HepG2 (cell line): Measurements from ENCODE around the gene CTBP1. TPM values are rescaled to one million over a fixed set of nuclear protein-coding genes. Genes with fewer than 3 reads are reported as not detected.

ENCODE experiments used
- ATAC-seq: fragments of 200-7000 bp; cut with Tn5 transposase; 3 replicates; pipeline ENCODE4 v1.9.1; 2020; ENCODE audit warnings: mild to moderate bottlenecking, moderate library complexity
- BruUV-seq: library from RNA; stranded (reverse); fragments of 400-500 nt; replicated peaks from 2 replicates; lab custom pipeline; 2021; lab: Mats Ljungman, UMichigan
- CTCF ChIA-PET: fragments of 300-600 bp; formaldehyde crosslinking; extraction: SDS; loops from one replicate; lab custom pipeline; 2021; ENCODE audit warnings: low total read pairs, inconsistent platforms, low intra/inter-chr PET ratio; lab: Yijun Ruan, JAX
- POLR2A ChIA-PET: fragments of 350-600 bp; sonication (Branson Sonifier 250); formaldehyde crosslinking; loops from one replicate; lab custom pipeline; 2020; ENCODE audit warnings: antibody characterized with exemption, inconsistent platforms; lab: Yijun Ruan, JAX
- DNase-seq: peaks from one replicate; pipeline ENCODE4 v3.0.0-alpha.2; 2015; ENCODE audit warnings: low spot score
- FAIRE-seq: peaks from 3 replicates; lab custom pipeline; 2011; peaks lifted over from hg19 to GRCh38; lab: Jason Lieb, UNC
- H2AFZ ChIP-seq: one replicate; pipeline ENCODE4 v1.6.1; 2011; ENCODE audit warnings: low read length, inconsistent platforms
- H3K27ac ChIP-seq: fragments of 300-600 bp; 3 replicates; pipeline ENCODE4 v1.8.0; 2011; ENCODE audit warnings: mixed run types, mild to moderate bottlenecking, mixed read lengths, low read length, inconsistent platforms; ENCODE audit not compliant: insufficient read depth; ENCODE audit errors: extremely low read length
- H3K27me3 ChIP-seq, 2 experiments: fragments of 200-600 bp in 1 of 2; 2 replicates in 1 of 2; 3 replicates in 1 of 2; pipeline versions ENCODE4 v1.6.0 to v1.8.0; 2011; ENCODE audit warnings: low read length in 2 of 2, mild to moderate bottlenecking in 2 of 2, moderate library complexity in 2 of 2, inconsistent platforms in 1 of 2; ENCODE audit not compliant: insufficient read depth in 2 of 2, control insufficient read depth in 1 of 2
- H3K36me3 ChIP-seq, 2 experiments: fragments of 200-600 bp in 1 of 2; replicated peaks in 1 of 2; 2 replicates in 1 of 2; 3 replicates in 1 of 2; pipeline versions ENCODE4 v1.5.1 to v1.8.0; 2011; ENCODE audit warnings: low read length in 2 of 2, inconsistent platforms in 1 of 2; ENCODE audit not compliant: insufficient read depth in 2 of 2, control insufficient read depth in 1 of 2
- H3K4me1 ChIP-seq: 2 replicates; pipeline ENCODE4 v1.5.1; 2012; ENCODE audit warnings: low read length, inconsistent platforms; ENCODE audit not compliant: insufficient read depth
- H3K4me2 ChIP-seq: 2 replicates; pipeline ENCODE4 v1.6.0; 2011; ENCODE audit warnings: low read depth, low read length, inconsistent platforms
- H3K4me3 ChIP-seq, 3 experiments: fragments of 200-600 bp in 1 of 3; sonication (generic), shearing (Covaris generic) in 1 of 3; replicated peaks in 1 of 3; 2 replicates each; pipeline ENCODE4 v1.5.1; 2011 to 2016; ENCODE audit warnings: low read length in 3 of 3, inconsistent platforms in 2 of 3, low read depth in 2 of 3, mild to moderate bottlenecking in 2 of 3, control low read depth in 1 of 3, mixed read lengths in 1 of 3; ENCODE audit not compliant: insufficient read depth in 1 of 3
- H3K79me2 ChIP-seq: one replicate; pipeline ENCODE4 v1.6.1; 2011; ENCODE audit warnings: low read length, inconsistent platforms; ENCODE audit not compliant: insufficient read depth
- H3K9ac ChIP-seq: 2 replicates; pipeline ENCODE4 v1.6.0; 2011; ENCODE audit warnings: mild to moderate bottlenecking, low read depth, low read length, inconsistent platforms; ENCODE audit not compliant: insufficient read depth
- H3K9me3 ChIP-seq: 2 replicates; pipeline ENCODE4 v1.5.1; 2012; ENCODE audit warnings: mild to moderate bottlenecking, low read length
- H4K20me1 ChIP-seq: 2 replicates; pipeline ENCODE4 v1.6.0; 2011; ENCODE audit warnings: inconsistent platforms, mild to moderate bottlenecking, low read length, moderate library complexity; ENCODE audit not compliant: insufficient read depth
- AGO2 ChIP-seq: fragments of 200-400 bp; formaldehyde crosslinking; optimal IDR thresholded peaks from 2 replicates; pipeline ENCODE3; 2017; ENCODE audit warnings: mild to moderate bottlenecking, low read depth, low read length, moderate library complexity
- ARID2 ChIP-seq: sonication (generic); formaldehyde crosslinking; IDR thresholded peaks from 2 replicates; pipeline ENCODE4 v1.8.1; 2022; ENCODE audit warnings: mild to moderate bottlenecking, missing genetic modification reagents, borderline replicate concordance
- ATF6 ChIP-seq: sonication (generic); formaldehyde crosslinking; conservative IDR thresholded peaks from 2 replicates; pipeline ENCODE4 v1.4.0; 2020; ENCODE audit warnings: missing genetic modification reagents
- CEBPG ChIP-seq: IDR thresholded peaks from 2 replicates; pipeline ENCODE4 v1.6.1; 2016
- ETV5 ChIP-seq: IDR thresholded peaks from 2 replicates; pipeline ENCODE4 v1.6.1; 2018; ENCODE audit warnings: missing biosample characterization, missing genetic modification reagents, inconsistent platforms, borderline replicate concordance
- HMGXB4 ChIP-seq, 2 experiments: sonication (generic) in 1 of 2; formaldehyde crosslinking in 1 of 2; IDR thresholded peaks; 2 replicates each; pipeline versions ENCODE4 v1.4.0 to v1.6.1; 2018 to 2020; ENCODE audit warnings: missing genetic modification reagents in 2 of 2, borderline replicate concordance in 1 of 2, low read depth in 1 of 2, mild to moderate bottlenecking in 1 of 2, missing biosample characterization in 1 of 2
- MTA1 ChIP-seq: sonication (generic); formaldehyde crosslinking; IDR thresholded peaks from 2 replicates; pipeline ENCODE4 v1.4.0; 2020; ENCODE audit warnings: missing genetic modification reagents, mild to moderate bottlenecking, borderline replicate concordance
- PAF1 ChIP-seq: IDR thresholded peaks from 2 replicates; pipeline ENCODE4 v1.6.1; 2016; ENCODE audit warnings: missing genetic modification reagents, missing compliant biosample characterization
- RBFOX2 ChIP-seq: fragments of 200-400 bp; formaldehyde crosslinking; IDR thresholded peaks from 2 replicates; pipeline ENCODE4 v1.6.1; 2017; ENCODE audit warnings: low read depth, mild to moderate bottlenecking, low read length
- TMF1 ChIP-seq: sonication (generic); formaldehyde crosslinking; IDR thresholded peaks from 2 replicates; pipeline ENCODE4 v1.8.1; 2022; ENCODE audit warnings: low read depth, missing genetic modification reagents
- YEATS4 ChIP-seq: sonication (generic); formaldehyde crosslinking; IDR thresholded peaks from 2 replicates; pipeline ENCODE4 v1.4.0; 2020; ENCODE audit warnings: missing genetic modification reagents, borderline replicate concordance
- ZNF253 ChIP-seq: sonication (generic); formaldehyde crosslinking; IDR thresholded peaks from 2 replicates; pipeline ENCODE4 v1.8.0; 2022; ENCODE audit warnings: mild to moderate bottlenecking, missing genetic modification reagents, borderline replicate concordance
- ZNF317 ChIP-seq: sonication (generic); formaldehyde crosslinking; IDR thresholded peaks from 2 replicates; pipeline ENCODE4 v1.5.0; 2020; ENCODE audit warnings: mild to moderate bottlenecking, missing genetic modification reagents
- ZNF335 ChIP-seq: sonication (generic); formaldehyde crosslinking; IDR thresholded peaks from 2 replicates; pipeline ENCODE4 v1.4.0; 2020; ENCODE audit warnings: missing genetic modification reagents
- WGBS: methylation state at CpG from one replicate; pipeline ENCODE4 v1.1.6; 2017; ENCODE audit warnings: low lambda C conversion rate; 5-methylcytosine and 5-hydroxymethylcytosine counted together
- in situ Hi-C: cut with HindIII; loops from 2 replicates; pipeline ENCODE4 v1.10.0; 2017; ENCODE audit warnings: low pct_unique_long_range_greater_than_20kb; ENCODE audit not compliant: extremely low pct_ligation_motif_present
- intact Hi-C: fragments of 100-400 bp; cut with micrococcal nuclease; formaldehyde crosslinking; loops from one replicate; pipeline ENCODE4 v1.10.0; 2022; ENCODE audit not compliant: unreplicated experiment
- polyA plus RNA-seq, 8 experiments: library from polyadenylated mRNA; depleted of rRNA in 3 of 8; stranded (reverse) in 7 of 8; unstranded in 1 of 8; fragments of >200 nt; fragmentation: Illumina TruSeq in 4 of 8; extraction: Trizol in 4 of 8; gene quantifications; 2 replicates each; pipeline versions ENCODE4 v1.2.1 to v1.2.3, GENCODE V29; 2011 to 2016; ENCODE audit warnings: low read depth in 4 of 8, missing spikeins in 1 of 8, mixed read lengths in 1 of 8; ENCODE audit not compliant: insufficient read depth in 1 of 8
- total RNA-seq, 5 experiments: library from RNA; depleted of rRNA; stranded (reverse); fragments of >200 nt; fragmentation: Illumina TruSeq; extraction: Trizol; gene quantifications; 2 replicates each; pipeline ENCODE4 v1.2.3, GENCODE V29; 2016; ENCODE audit warnings: low read depth in 1 of 5

Gene CTBP1
- total and polyA plus RNA-seq, 2 of the 13 experiments (the other 11 are each of a cell fraction or from before 2014, with no cell fraction given), result 78.5 to 112 TPM

GRCh38 chr4:1247864-1248244, 1.1 kb downstream of the CTBP1 start (continued):
- TF ChIP-seq HMGXB4 (CRISPR knock-in tag; IDR thresholded peaks at IDR 0.05; ENCODE audit: borderline replicate concordance in 1 of 2, low read depth in 1 of 2) (no peak; a peak in 1 of 4 replicates), YEATS4 (no peak), MTA1 (CRISPR knock-in tag) (no peak), ETV5 (no peak), PAF1 (CRISPR knock-in tag) (no peak)

DNA sequence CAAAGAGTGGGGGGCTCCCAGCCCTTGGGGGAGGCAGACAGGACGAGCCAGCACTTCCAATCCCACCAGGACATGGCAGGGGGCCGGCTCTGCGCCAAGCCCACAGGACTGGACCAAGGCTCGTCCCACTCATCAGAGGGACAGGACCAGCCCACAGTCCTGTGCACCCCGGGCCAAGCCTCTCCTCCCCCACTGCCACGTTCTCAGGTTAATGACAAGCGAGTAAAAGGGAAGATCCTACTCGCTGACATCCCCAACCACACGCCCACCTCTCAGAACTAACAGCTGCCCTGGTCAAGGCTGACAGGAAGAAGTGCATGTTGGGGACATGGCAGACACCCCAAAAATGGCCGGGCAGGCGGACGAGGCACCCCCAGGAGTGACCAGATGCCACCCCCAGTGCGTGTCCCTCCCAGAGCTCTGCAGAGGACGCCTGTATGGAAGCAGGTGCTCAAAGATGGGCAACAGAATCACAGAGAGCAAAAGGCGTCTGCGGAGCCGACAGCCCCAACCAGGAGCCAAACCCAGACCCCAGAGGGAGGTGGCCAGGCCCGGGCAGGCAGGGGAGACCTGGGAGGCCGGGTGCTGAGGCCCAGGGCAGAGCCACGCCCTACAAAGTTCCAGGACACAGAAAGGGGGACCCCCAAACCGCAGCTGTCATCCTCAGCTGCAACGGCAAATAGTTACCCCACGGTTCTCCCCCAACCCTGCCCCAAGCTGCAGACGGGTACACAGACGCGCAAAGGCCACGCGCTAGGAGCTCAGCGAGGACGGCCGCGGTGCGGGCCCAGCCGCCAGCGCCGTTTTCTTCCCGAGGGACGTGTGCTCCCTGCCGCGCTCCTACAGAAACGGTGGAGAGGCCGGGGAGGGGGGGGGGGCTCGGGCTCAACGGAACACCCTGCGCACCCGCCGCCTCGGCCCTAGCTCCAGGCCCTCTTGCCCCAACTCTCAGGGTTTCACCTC, 1.7 kb downstream of the CTBP1 start:
- H4K20me1 ChIP-seq, result peaks cover 46% of the 10 kb centered on the region
- in situ Hi-C loops, result no loop called here
- TF ChIP-seq CEBPG (CRISPR knock-in tag), result no peak
- 0 out of 2 replicates have a peak, but pooled peaks have one; percentile 55 for TF ChIP-seq ZNF317 (CRISPR knock-in tag)
- TF ChIP-seq AGO2, result peak; percentile 64
- TF ChIP-seq TMF1 (CRISPR knock-in tag), result 0 out of 2 replicates have a peak, but pooled peaks have one; percentile 28
- no peak for TF ChIP-seq ZNF253
- no peak for TF ChIP-seq ATF6
- no peak for TF ChIP-seq ZNF335
- 0 out of 2 replicates have a peak, but pooled peaks have one; percentile 5 for TF ChIP-seq RBFOX2
- TF ChIP-seq ARID2, result peak; percentile 74; the same call in 1 of the 2 replicates

More for the DNA sequence above, 1.7 kb downstream of the CTBP1 start:
- peak; percentile 4; the same call in 2 of the 3 replicates for ATAC-seq
- peak overlapping the region; percentile 91 for H3K27ac ChIP-seq
- POLR2A ChIA-PET, result interaction anchor here (1.1 to 4.1 kb wide), 4 partner anchors 43 to 254 kb away, joined by 3 to 32 read pairs (median 10); partner anchors contain the start of genes SLC26A1, SPON2 and UVSSA
- no TSS peak for BruUV-seq
- no peak overlapping the region for H2AFZ ChIP-seq
- no peak for FAIRE-seq
- intact Hi-C loops, result no loop called here
- H3K9ac ChIP-seq, result peak overlapping the region; percentile 97
- 36% methylated on average over 11 of the region's 48 CpGs for WGBS
- no peak for DNase-seq
- H3K4me3 ChIP-seq, result peak overlapping the region; percentile 87 to 95 (median 89)
- H3K36me3 ChIP-seq, result peaks cover 2 to 5% of the 10 kb centered on the region in 2 experiments; a peak in 3 of 5 replicates
- CTCF ChIA-PET, result no interaction called here
- peak overlapping the region; percentile 93 for H3K4me2 ChIP-seq
- H3K79me2 ChIP-seq, result peaks cover 75% of the 10 kb centered on the region
- peaks cover 50% of the 10 kb centered on the region for H3K4me1 ChIP-seq
- H3K9me3 ChIP-seq, result no peaks in the 10 kb centered on the region
- no peaks in the 10 kb centered on the region for H3K27me3 ChIP-seq
